HCT116 (cell line): ENCODE data around the gene TMEM130. TPM values are rescaled to one million over a fixed set of nuclear protein-coding genes. Genes with fewer than 3 reads are reported as not detected.

Source experiments
- ATAC-seq: fragments of 200-7000 bp; cut with Tn5 transposase; 2 replicates; pipeline ENCODE4 v1.9.1; 2020; ENCODE audit warnings: mild to moderate bottlenecking, moderate library complexity
- BruUV-seq: library from RNA; stranded (reverse); fragments of 400-500 nt; replicated peaks from 2 replicates; lab custom pipeline; 2021; lab: Mats Ljungman, UMichigan
- CTCF ChIA-PET: fragments of 300-600 bp; sonication (Branson Sonifier 250); formaldehyde crosslinking; loops from one replicate; lab custom pipeline; 2021; ENCODE audit warnings: antibody characterized with exemption; lab: Charles Lee
- POLR2A ChIA-PET: fragments of 300-600, 350-600 bp; sonication (Branson Sonifier 250); formaldehyde crosslinking; loops from one replicate; lab custom pipeline; 2021; ENCODE audit warnings: antibody characterized with exemption; lab: Charles Lee
- RAD21 ChIA-PET, 2 experiments: fragments of 300-600 bp; sonication (Branson Sonifier 250); formaldehyde crosslinking; loops; one replicate each; lab custom pipeline; 2023; ENCODE audit warnings: low total read pairs in 2 of 2; ENCODE audit not compliant: uncharacterized antibody in 2 of 2, unreplicated experiment in 2 of 2, low non-redundant PET in 1 of 2; lab: Charles Lee
- DNase-seq: peaks from one replicate; pipeline ENCODE4 v3.0.0-alpha.2; 2010; ENCODE audit warnings: low read depth, low spot score
- H2AFZ ChIP-seq: fragments of 200-600 bp; shearing (Covaris generic), sonication (generic); 2 replicates; pipeline ENCODE4 v1.6.1; 2017; ENCODE audit warnings: low read depth, mixed run types, mixed read lengths, antibody characterized with exemption, low read length; ENCODE audit not compliant: poor library complexity, severe bottlenecking
- H3K27ac ChIP-seq: 2 replicates; pipeline ENCODE4 v1.5.1; 2012; ENCODE audit warnings: low read depth, low read length
- H3K27me3 ChIP-seq: fragments of 200-600 bp; sonication (generic); 2 replicates; pipeline ENCODE4 v1.6.1; 2016; ENCODE audit warnings: mixed run types, low read length, mixed read lengths; ENCODE audit not compliant: insufficient read depth
- H3K36me3 ChIP-seq, 2 experiments: fragments of 200-500 bp in 1 of 2; fragments of 200-600 bp in 1 of 2; sonication (Bioruptor generic) in 1 of 2; sonication (generic) in 1 of 2; 2 replicates each; pipeline versions ENCODE4 v1.5.1 to v1.6.1; 2014 to 2016; ENCODE audit warnings: low read length in 2 of 2, inconsistent platforms in 1 of 2, mixed read lengths in 1 of 2, mixed run types in 1 of 2; ENCODE audit not compliant: insufficient read depth in 2 of 2, control insufficient read depth in 1 of 2
- H3K4me1 ChIP-seq, 2 experiments: fragments of 200-600 bp in 1 of 2; sonication (generic) in 1 of 2; 2 replicates each; pipeline versions ENCODE4 v1.5.1 to v1.6.1; 2012 to 2017; ENCODE audit warnings: low read length in 2 of 2, inconsistent platforms in 1 of 2, mild to moderate bottlenecking in 1 of 2, mixed read lengths in 1 of 2, mixed run types in 1 of 2, moderate library complexity in 1 of 2; ENCODE audit not compliant: insufficient read depth in 2 of 2, control insufficient read depth in 1 of 2
- H3K4me2 ChIP-seq: fragments of 200-600 bp; sonication (generic); 2 replicates; pipeline ENCODE4 v1.6.1; 2017; ENCODE audit warnings: mixed run types, low read length, mixed read lengths
- H3K4me3 ChIP-seq, 2 experiments: fragments of 200-600 bp in 1 of 2; sonication (generic) in 1 of 2; replicated peaks in 1 of 2; 2 replicates each; pipeline ENCODE4 v1.5.1; 2011 to 2016; ENCODE audit warnings: low read length in 2 of 2, control low read depth in 1 of 2, low read depth in 1 of 2, mild to moderate bottlenecking in 1 of 2, mixed read lengths in 1 of 2, mixed run types in 1 of 2
- H3K79me2 ChIP-seq: fragments of 200-600 bp; sonication (generic); 2 replicates; pipeline ENCODE4 v1.6.1; 2017; ENCODE audit warnings: mild to moderate bottlenecking, mixed run types, low read length, moderate library complexity, mixed read lengths; ENCODE audit not compliant: insufficient read depth
- H3K9ac ChIP-seq: fragments of 200-600 bp; sonication (generic); 2 replicates; pipeline ENCODE4 v1.6.1; 2016; ENCODE audit warnings: low read length, mixed read lengths
- H3K9me2 ChIP-seq: fragments of 200-600 bp; sonication (generic), shearing (Covaris generic); 2 replicates; pipeline ENCODE4 v1.6.1; 2017; ENCODE audit warnings: mixed run types, mild to moderate bottlenecking, moderate library complexity; ENCODE audit not compliant: insufficient read depth
- H3K9me3 ChIP-seq, 2 experiments: fragments of 200-500 bp in 1 of 2; fragments of 200-600 bp in 1 of 2; sonication (Bioruptor generic) in 1 of 2; sonication (generic) in 1 of 2; 2 replicates each; pipeline ENCODE4 v1.6.1; 2014 to 2017; ENCODE audit warnings: low read length in 2 of 2, mixed read lengths in 2 of 2, inconsistent platforms in 1 of 2, low read depth in 1 of 2, mild to moderate bottlenecking in 1 of 2, mixed run types in 1 of 2, moderate library complexity in 1 of 2; ENCODE audit not compliant: control insufficient read depth in 1 of 2, insufficient read depth in 1 of 2
- H4K20me1 ChIP-seq: fragments of 200-600 bp; sonication (generic), shearing (Covaris generic); 2 replicates; pipeline ENCODE4 v1.6.1; 2017; ENCODE audit warnings: mixed run types, mild to moderate bottlenecking, moderate library complexity; ENCODE audit not compliant: insufficient read depth
- CBX3 ChIP-seq: IDR thresholded peaks from 2 replicates; pipeline ENCODE4 v1.6.1; 2012; ENCODE audit warnings: low read depth
- EGR1 ChIP-seq: IDR thresholded peaks from 2 replicates; pipeline ENCODE4 v1.6.1; 2012; ENCODE audit warnings: low read depth
- ELF1 ChIP-seq: IDR thresholded peaks from 2 replicates; pipeline ENCODE4 v1.6.1; 2012; ENCODE audit warnings: low read depth, borderline replicate concordance
- FOSL1 ChIP-seq: IDR thresholded peaks from 2 replicates; pipeline ENCODE4 v1.6.1; 2012; ENCODE audit warnings: low read depth
- POLR2AphosphoS5 ChIP-seq: IDR thresholded peaks from 2 replicates; pipeline ENCODE4 v1.6.1; 2011; ENCODE audit warnings: mild to moderate bottlenecking, low read depth, low read length, moderate library complexity
- RAD21 ChIP-seq: IDR thresholded peaks from 2 replicates; pipeline ENCODE4 v1.6.1; 2012; ENCODE audit warnings: low read depth, mild to moderate bottlenecking
- SP1 ChIP-seq: IDR thresholded peaks from 2 replicates; pipeline ENCODE4 v1.6.1; 2012; ENCODE audit warnings: low read depth
- SRF ChIP-seq: IDR thresholded peaks from 2 replicates; pipeline ENCODE4 v1.6.1; 2012; ENCODE audit warnings: low read depth
- ZFX ChIP-seq: fragments of 450-650 bp; IDR thresholded peaks from 2 replicates; pipeline ENCODE4 v1.6.1; 2017
- intact Hi-C: fragments of 100-400 bp; cut with micrococcal nuclease; formaldehyde crosslinking; loops from 2 replicates; pipeline ENCODE4 v1.10.0; 2022
- total RNA-seq: library from RNA; stranded (reverse); gene quantifications from one replicate; pipeline ENCODE4 v1.2.1, GENCODE V29; 2021; ENCODE audit not compliant: unreplicated experiment
- TF ChIP-seq, protein P1 (sequence below), 3 experiments: fragments of 200-600 bp in 1 of 3; sonication (generic) in 1 of 3; IDR thresholded peaks in 2 of 3; conservative IDR thresholded peaks in 1 of 3; 2 replicates each; pipeline ENCODE4 v1.5.1; 2012 to 2017; ENCODE audit warnings: low read depth in 2 of 3, low read length in 2 of 3, antibody characterized with exemption in 1 of 3, borderline replicate concordance in 1 of 3, control low read depth in 1 of 3, mild to moderate bottlenecking in 1 of 3, mixed read lengths in 1 of 3, mixed run types in 1 of 3, moderate library complexity in 1 of 3; ENCODE audit not compliant: insufficient read depth in 1 of 3
- TF ChIP-seq, protein P2 (sequence below): IDR thresholded peaks from 2 replicates; pipeline ENCODE4 v1.6.1; 2012; ENCODE audit warnings: low read depth
- TF ChIP-seq, protein P3 (sequence below): IDR thresholded peaks from 2 replicates; pipeline ENCODE4 v1.6.1; 2012
- TF ChIP-seq, protein P4 (sequence below): IDR thresholded peaks from 2 replicates; pipeline ENCODE4 v1.6.1; 2011; ENCODE audit warnings: mild to moderate bottlenecking, low read length, moderate library complexity; ENCODE audit not compliant: insufficient replicate concordance; ENCODE audit errors: extremely low read depth
- TF ChIP-seq, protein P5 (sequence below): IDR thresholded peaks from 2 replicates; pipeline ENCODE4 v1.6.1; 2012

Gene TMEM130
- total RNA-seq, 1 experiment from 2014 or later = not detected

DNA sequence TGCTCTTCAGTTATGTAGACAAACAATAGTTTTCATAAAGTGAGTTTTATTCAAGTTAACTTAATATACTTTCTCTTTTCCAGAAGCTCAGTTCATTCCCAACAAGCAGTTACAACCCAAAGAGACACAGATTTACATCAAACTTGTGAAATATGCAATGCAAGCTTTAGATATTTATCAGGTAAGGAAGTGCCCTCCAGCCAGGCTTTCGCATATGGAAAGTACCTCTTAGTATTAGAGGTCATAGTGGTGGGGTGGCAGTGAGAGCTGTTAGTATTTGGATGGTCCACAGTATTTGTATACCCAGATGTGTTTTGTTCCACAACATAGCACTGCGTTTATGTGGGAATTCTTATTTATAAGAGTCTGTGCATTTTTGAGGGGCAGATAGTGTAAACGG, 40.6 kb upstream of the TMEM130 start (continued):
- TF ChIP-seq, protein P1, sequence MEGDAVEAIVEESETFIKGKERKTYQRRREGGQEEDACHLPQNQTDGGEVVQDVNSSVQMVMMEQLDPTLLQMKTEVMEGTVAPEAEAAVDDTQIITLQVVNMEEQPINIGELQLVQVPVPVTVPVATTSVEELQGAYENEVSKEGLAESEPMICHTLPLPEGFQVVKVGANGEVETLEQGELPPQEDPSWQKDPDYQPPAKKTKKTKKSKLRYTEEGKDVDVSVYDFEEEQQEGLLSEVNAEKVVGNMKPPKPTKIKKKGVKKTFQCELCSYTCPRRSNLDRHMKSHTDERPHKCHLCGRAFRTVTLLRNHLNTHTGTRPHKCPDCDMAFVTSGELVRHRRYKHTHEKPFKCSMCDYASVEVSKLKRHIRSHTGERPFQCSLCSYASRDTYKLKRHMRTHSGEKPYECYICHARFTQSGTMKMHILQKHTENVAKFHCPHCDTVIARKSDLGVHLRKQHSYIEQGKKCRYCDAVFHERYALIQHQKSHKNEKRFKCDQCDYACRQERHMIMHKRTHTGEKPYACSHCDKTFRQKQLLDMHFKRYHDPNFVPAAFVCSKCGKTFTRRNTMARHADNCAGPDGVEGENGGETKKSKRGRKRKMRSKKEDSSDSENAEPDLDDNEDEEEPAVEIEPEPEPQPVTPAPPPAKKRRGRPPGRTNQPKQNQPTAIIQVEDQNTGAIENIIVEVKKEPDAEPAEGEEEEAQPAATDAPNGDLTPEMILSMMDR (IDR thresholded peaks at IDR 0.05 in 2 of 3, conservative IDR thresholded peaks at IDR 0.05 in 1 of 3; ENCODE audit: borderline replicate concordance in 1 of 3, insufficient read depth in 1 of 3, low read depth in 2 of 3, low read length in 2 of 3) = no peak
- TF ChIP-seq RAD21 = no peak
- TF ChIP-seq SP1 = no peak
- TF ChIP-seq, protein P2, sequence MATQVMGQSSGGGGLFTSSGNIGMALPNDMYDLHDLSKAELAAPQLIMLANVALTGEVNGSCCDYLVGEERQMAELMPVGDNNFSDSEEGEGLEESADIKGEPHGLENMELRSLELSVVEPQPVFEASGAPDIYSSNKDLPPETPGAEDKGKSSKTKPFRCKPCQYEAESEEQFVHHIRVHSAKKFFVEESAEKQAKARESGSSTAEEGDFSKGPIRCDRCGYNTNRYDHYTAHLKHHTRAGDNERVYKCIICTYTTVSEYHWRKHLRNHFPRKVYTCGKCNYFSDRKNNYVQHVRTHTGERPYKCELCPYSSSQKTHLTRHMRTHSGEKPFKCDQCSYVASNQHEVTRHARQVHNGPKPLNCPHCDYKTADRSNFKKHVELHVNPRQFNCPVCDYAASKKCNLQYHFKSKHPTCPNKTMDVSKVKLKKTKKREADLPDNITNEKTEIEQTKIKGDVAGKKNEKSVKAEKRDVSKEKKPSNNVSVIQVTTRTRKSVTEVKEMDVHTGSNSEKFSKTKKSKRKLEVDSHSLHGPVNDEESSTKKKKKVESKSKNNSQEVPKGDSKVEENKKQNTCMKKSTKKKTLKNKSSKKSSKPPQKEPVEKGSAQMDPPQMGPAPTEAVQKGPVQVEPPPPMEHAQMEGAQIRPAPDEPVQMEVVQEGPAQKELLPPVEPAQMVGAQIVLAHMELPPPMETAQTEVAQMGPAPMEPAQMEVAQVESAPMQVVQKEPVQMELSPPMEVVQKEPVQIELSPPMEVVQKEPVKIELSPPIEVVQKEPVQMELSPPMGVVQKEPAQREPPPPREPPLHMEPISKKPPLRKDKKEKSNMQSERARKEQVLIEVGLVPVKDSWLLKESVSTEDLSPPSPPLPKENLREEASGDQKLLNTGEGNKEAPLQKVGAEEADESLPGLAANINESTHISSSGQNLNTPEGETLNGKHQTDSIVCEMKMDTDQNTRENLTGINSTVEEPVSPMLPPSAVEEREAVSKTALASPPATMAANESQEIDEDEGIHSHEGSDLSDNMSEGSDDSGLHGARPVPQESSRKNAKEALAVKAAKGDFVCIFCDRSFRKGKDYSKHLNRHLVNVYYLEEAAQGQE = no peak
- TF ChIP-seq EGR1 = no peak
- TF ChIP-seq, protein P3, sequence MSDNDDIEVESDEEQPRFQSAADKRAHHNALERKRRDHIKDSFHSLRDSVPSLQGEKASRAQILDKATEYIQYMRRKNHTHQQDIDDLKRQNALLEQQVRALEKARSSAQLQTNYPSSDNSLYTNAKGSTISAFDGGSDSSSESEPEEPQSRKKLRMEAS = no peak
- no peak for TF ChIP-seq SRF
- no peak for TF ChIP-seq ELF1

DNA sequence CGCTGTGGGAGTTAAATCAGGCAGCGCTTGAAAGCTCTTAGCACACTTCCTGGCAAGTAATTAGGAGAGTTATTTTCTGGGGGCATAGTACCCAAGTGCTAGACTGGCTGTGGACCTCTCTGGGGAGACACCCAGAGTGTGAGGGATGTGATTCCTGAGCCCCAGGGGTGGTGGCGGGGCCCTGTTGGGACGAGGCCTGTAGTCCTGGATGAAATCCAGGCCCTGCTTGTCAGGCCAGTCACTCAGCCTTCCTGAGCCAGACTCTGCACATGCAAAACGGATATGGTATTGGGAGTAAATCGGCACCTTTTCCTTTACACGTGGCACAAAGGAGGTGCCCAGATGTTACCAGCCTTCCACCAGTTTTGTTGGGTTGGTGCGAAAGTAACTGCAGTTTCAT, 39.7 kb upstream of the TMEM130 start:
- Histone ChIP-seq H3K27ac (no peak overlapping the region), H3K9me3 (no peaks in the 10 kb centered on the region), H3K4me1 (no peaks in the 10 kb centered on the region), H4K20me1 (no peaks in the 10 kb centered on the region), H3K9ac (no peak overlapping the region), H3K36me3 (peaks cover 49 to 71% of the 10 kb centered on the region in 2 experiments), H3K4me3 (no peak overlapping the region), H3K9me2 (no peaks in the 10 kb centered on the region), H3K79me2 (0 out of 2 replicates have a peak, but pooled peaks cover 3% of the 10 kb centered on the region), H3K27me3 (no peaks in the 10 kb centered on the region), H2AFZ (no peak overlapping the region), H3K4me2 (no peak overlapping the region)
- ATAC-seq (no peak), DNase-seq (no peak)
- ChIA-PET POLR2A (no interaction called here), CTCF (no interaction called here), RAD21 (no interaction called here)
- no TSS peak for BruUV-seq
- intact Hi-C loops = no loop called here
- TF ChIP-seq CBX3 = no peak
- TF ChIP-seq, protein P3 = no peak
- TF ChIP-seq, protein P4, sequence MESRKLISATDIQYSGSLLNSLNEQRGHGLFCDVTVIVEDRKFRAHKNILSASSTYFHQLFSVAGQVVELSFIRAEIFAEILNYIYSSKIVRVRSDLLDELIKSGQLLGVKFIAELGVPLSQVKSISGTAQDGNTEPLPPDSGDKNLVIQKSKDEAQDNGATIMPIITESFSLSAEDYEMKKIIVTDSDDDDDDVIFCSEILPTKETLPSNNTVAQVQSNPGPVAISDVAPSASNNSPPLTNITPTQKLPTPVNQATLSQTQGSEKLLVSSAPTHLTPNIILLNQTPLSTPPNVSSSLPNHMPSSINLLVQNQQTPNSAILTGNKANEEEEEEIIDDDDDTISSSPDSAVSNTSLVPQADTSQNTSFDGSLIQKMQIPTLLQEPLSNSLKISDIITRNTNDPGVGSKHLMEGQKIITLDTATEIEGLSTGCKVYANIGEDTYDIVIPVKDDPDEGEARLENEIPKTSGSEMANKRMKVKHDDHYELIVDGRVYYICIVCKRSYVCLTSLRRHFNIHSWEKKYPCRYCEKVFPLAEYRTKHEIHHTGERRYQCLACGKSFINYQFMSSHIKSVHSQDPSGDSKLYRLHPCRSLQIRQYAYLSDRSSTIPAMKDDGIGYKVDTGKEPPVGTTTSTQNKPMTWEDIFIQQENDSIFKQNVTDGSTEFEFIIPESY = no peak
- TF ChIP-seq ELF1 = no peak
- TF ChIP-seq, protein P5, sequence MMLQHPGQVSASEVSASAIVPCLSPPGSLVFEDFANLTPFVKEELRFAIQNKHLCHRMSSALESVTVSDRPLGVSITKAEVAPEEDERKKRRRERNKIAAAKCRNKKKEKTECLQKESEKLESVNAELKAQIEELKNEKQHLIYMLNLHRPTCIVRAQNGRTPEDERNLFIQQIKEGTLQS = no peak
- TF ChIP-seq POLR2AphosphoS5 = no peak
- no peak for TF ChIP-seq ZFX
- TF ChIP-seq FOSL1 = no peak
- TF ChIP-seq, protein P1 (IDR thresholded peaks at IDR 0.05 in 2 of 3, conservative IDR thresholded peaks at IDR 0.05 in 1 of 3; ENCODE audit: borderline replicate concordance in 1 of 3, insufficient read depth in 1 of 3, low read depth in 2 of 3, low read length in 2 of 3) = no peak
